CD4-positive, alpha-beta T cell (primary cell): ENCODE data around the gene ACTA2. TPM values are rescaled to one million over a fixed set of nuclear protein-coding genes. Genes with fewer than 3 reads are reported as not detected.

ENCODE experiments used
- ATAC-seq: fragments of 200-7000 bp; cut with Tn5 transposase; one replicate; pipeline ENCODE4 v1.10.0; 2022; ENCODE audit warnings: mild to moderate bottlenecking; ENCODE audit not compliant: poor library complexity
- CTCF ChIA-PET: fragments of 350-600 bp; sonication (Branson Sonifier 250); formaldehyde crosslinking; loops from one replicate; lab custom pipeline; 2021; ENCODE audit warnings: antibody characterized with exemption, inconsistent platforms; lab: Charles Lee
- POLR2A ChIA-PET: fragments of 350-600 bp; sonication (Branson Sonifier 250); formaldehyde crosslinking; loops from one replicate; lab custom pipeline; 2021; ENCODE audit warnings: antibody characterized with exemption, inconsistent platforms; lab: Charles Lee
- DNase-seq, 14 experiments: peaks; one replicate each; pipeline ENCODE4 v3.0.0-alpha.2; 2013 to 2020; ENCODE audit warnings: mixed read lengths in 2 of 14
- H3K27ac ChIP-seq, 2 donors: one replicate each; pipeline versions ENCODE4 v1.5.1 to v1.7.0; 2013; ENCODE audit warnings: low read length in 2 of 2, low read depth in 1 of 2, mild to moderate bottlenecking in 1 of 2
- H3K27me3 ChIP-seq, 2 experiments: 1 replicate in 1 of 2; 2 replicates in 1 of 2; pipeline versions ENCODE4 v1.6.1 to v1.7.0; 2013; ENCODE audit warnings: low read length in 2 of 2, control low read depth in 1 of 2, mild to moderate bottlenecking in 1 of 2, moderate library complexity in 1 of 2; ENCODE audit not compliant: insufficient read depth in 2 of 2, control insufficient read depth in 1 of 2
- H3K36me3 ChIP-seq: one replicate; pipeline ENCODE4 v1.6.1; 2013; ENCODE audit warnings: low read length, control low read depth; ENCODE audit not compliant: insufficient read depth
- H3K4me1 ChIP-seq: one replicate; pipeline ENCODE4 v1.6.1; 2013; ENCODE audit warnings: low read length, control low read depth; ENCODE audit not compliant: insufficient read depth
- H3K4me3 ChIP-seq: one replicate; pipeline ENCODE4 v1.5.1; 2013; ENCODE audit warnings: mild to moderate bottlenecking, low read length, moderate library complexity
- H3K9me3 ChIP-seq, 2 experiments: 1 replicate in 1 of 2; 2 replicates in 1 of 2; pipeline versions ENCODE4 v1.6.1 to v1.7.0; 2013; ENCODE audit warnings: low read length in 2 of 2, mild to moderate bottlenecking in 2 of 2, control low read depth in 1 of 2, moderate library complexity in 1 of 2; ENCODE audit not compliant: control insufficient read depth in 1 of 2, insufficient read depth in 1 of 2
- H3K27ac Mint-ChIP-seq: one replicate; pipeline ENCODE4 v1.8.0; 2020; ENCODE audit warnings: mixed read lengths
- H3K27me3 Mint-ChIP-seq: one replicate; pipeline ENCODE4 v1.8.0; 2021; ENCODE audit warnings: mixed read lengths
- H3K36me3 Mint-ChIP-seq: one replicate; pipeline ENCODE4 v1.8.0; 2021; ENCODE audit warnings: low read depth, mixed read lengths
- H3K4me1 Mint-ChIP-seq: one replicate; pipeline ENCODE4 v1.8.0; 2021; ENCODE audit warnings: low read depth, mixed read lengths
- H3K4me3 Mint-ChIP-seq: one replicate; pipeline ENCODE4 v1.8.0; 2020; ENCODE audit warnings: mild to moderate bottlenecking, mixed read lengths
- H3K9me3 Mint-ChIP-seq: one replicate; pipeline ENCODE4 v1.8.0; 2020; ENCODE audit warnings: mixed read lengths
- intact Hi-C, 2 experiments: fragments of 100-400 bp; cut with DNase I in 1 of 2; cut with micrococcal nuclease in 1 of 2; formaldehyde crosslinking; loops; one replicate each; pipeline versions ENCODE4 v1.15.1 to v1.9.0; 2023 to 2025; cut with DNase I, micrococcal nuclease
- total RNA-seq, 174 experiments: library from RNA in 2 of 174; stranded (reverse) in 2 of 174; gene quantifications; one replicate each; pipeline ENCODE4 v1.2.3 and lab custom pipeline; 2021 to 2026
- TF ChIP-seq, protein P1 (sequence below): fragments of 200-600 bp; IDR thresholded peaks from one replicate; pipeline ENCODE4 v1.8.0; 2022; ENCODE audit warnings: antibody characterized with exemption, mild to moderate bottlenecking

Gene ACTA2
- total RNA-seq, 2 experiments from 2014 or later: 1.8 to 2.1 TPM

- H3K36me3 ChIP-seq: no peaks in the 10 kb centered on the region
- intact Hi-C loops: no loop called here
- H3K4me3 ChIP-seq: no peak overlapping the region
- no peak overlapping the region for H3K27ac Mint-ChIP-seq
- H3K9me3 ChIP-seq: no peaks in the 10 kb centered on the region
- no peaks in the 10 kb centered on the region for H3K27me3 ChIP-seq
- ATAC-seq (no peak), DNase-seq (no peak)
- no peaks in the 10 kb centered on the region for H3K27me3 Mint-ChIP-seq
- H3K4me3 Mint-ChIP-seq: no peak overlapping the region
- no peaks in the 10 kb centered on the region for H3K9me3 Mint-ChIP-seq
- no peak overlapping the region for H3K27ac ChIP-seq
- H3K4me1 Mint-ChIP-seq: peaks cover 17% of the 10 kb centered on the region
- POLR2A ChIA-PET: interaction anchor here (1.0 to 1.6 kb wide), 3 partner anchors 11 to 20 kb away, joined by 3 read pairs; no protein-coding TSS in a partner anchor
- TF ChIP-seq, protein P1, sequence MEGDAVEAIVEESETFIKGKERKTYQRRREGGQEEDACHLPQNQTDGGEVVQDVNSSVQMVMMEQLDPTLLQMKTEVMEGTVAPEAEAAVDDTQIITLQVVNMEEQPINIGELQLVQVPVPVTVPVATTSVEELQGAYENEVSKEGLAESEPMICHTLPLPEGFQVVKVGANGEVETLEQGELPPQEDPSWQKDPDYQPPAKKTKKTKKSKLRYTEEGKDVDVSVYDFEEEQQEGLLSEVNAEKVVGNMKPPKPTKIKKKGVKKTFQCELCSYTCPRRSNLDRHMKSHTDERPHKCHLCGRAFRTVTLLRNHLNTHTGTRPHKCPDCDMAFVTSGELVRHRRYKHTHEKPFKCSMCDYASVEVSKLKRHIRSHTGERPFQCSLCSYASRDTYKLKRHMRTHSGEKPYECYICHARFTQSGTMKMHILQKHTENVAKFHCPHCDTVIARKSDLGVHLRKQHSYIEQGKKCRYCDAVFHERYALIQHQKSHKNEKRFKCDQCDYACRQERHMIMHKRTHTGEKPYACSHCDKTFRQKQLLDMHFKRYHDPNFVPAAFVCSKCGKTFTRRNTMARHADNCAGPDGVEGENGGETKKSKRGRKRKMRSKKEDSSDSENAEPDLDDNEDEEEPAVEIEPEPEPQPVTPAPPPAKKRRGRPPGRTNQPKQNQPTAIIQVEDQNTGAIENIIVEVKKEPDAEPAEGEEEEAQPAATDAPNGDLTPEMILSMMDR: no peak
- peaks cover 10% of the 10 kb centered on the region for H3K4me1 ChIP-seq
- H3K36me3 Mint-ChIP-seq: peaks cover 4% of the 10 kb centered on the region
- CTCF ChIA-PET: interaction anchor here (1.7 kb wide), 1 partner anchor 37 kb away, joined by 6 read pairs; no protein-coding TSS in a partner anchor
Measured at GRCh38 chr10:88971221-88972061, 18.9 kb upstream of the ACTA2 start.

- ATAC-seq: no peak
- no peak overlapping the region for H3K4me3 Mint-ChIP-seq
- H3K27ac Mint-ChIP-seq: no peak overlapping the region
- TF ChIP-seq, protein P1: no peak
- no peaks in the 10 kb centered on the region for H3K9me3 Mint-ChIP-seq
- ChIA-PET POLR2A (interaction anchor here (0.7 kb wide), 1 partner anchor 17 kb away, joined by 3 read pairs; no protein-coding TSS in a partner anchor), CTCF (no interaction called here)
- H3K4me1 Mint-ChIP-seq: peaks cover 4% of the 10 kb centered on the region
- Histone ChIP-seq H3K9me3 (no peaks in the 10 kb centered on the region), H3K27me3 (no peaks in the 10 kb centered on the region), H3K27ac (no peak overlapping the region), H3K4me3 (no peak overlapping the region), H3K4me1 (no peaks in the 10 kb centered on the region), H3K36me3 (no peaks in the 10 kb centered on the region)
- H3K27me3 Mint-ChIP-seq: no peaks in the 10 kb centered on the region
- intact Hi-C loops: no loop called here
- no peak for DNase-seq
- no peaks in the 10 kb centered on the region for H3K36me3 Mint-ChIP-seq
Measured at GRCh38 chr10:88968391-88968790, 15.8 kb upstream of the ACTA2 start.

DNA sequence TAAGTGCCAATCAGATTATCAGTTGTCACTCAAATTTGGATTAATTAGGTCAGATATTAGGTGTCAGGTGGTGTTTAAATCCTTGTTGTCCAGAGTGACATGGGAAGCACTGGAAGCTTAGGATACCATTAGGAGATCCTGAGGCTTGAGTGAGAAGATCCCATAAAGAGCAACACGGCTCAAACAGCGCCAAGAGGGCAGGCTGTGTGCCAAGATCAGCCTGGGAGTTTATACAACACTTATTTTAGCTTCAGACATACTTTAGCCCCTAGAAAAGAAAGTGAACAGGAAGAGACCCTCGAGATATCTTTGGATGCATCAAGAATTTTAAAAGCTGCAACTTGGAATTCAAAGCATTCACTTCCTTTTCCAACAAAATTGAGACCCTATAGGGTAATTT lies 14.2 kb upstream of the ACTA2 start:
- no peaks in the 10 kb centered on the region for H3K36me3 Mint-ChIP-seq
- no peak overlapping the region for H3K27ac ChIP-seq
- DNase-seq (no peak), ATAC-seq (no peak)
- peaks cover 7% of the 10 kb centered on the region for H3K4me1 ChIP-seq
- CTCF ChIA-PET: no interaction called here
- POLR2A ChIA-PET: no interaction called here
- no peak overlapping the region for H3K4me3 ChIP-seq
- peaks cover 15% of the 10 kb centered on the region for H3K4me1 Mint-ChIP-seq
- H3K4me3 Mint-ChIP-seq: no peak overlapping the region
- TF ChIP-seq, protein P1: no peak
- no peak overlapping the region for H3K27ac Mint-ChIP-seq
- H3K36me3 ChIP-seq: no peaks in the 10 kb centered on the region
- H3K27me3 Mint-ChIP-seq: no peaks in the 10 kb centered on the region
- intact Hi-C loops: no loop called here
- no peaks in the 10 kb centered on the region for H3K27me3 ChIP-seq
- no peaks in the 10 kb centered on the region for H3K9me3 ChIP-seq
- H3K9me3 Mint-ChIP-seq: no peaks in the 10 kb centered on the region
